Posterior vena cava (tissue), 2 donors: ENCODE measurements around the gene CCDC85A. TPM values are rescaled to one million over a fixed set of nuclear protein-coding genes. Genes with fewer than 3 reads are reported as not detected.

Experiments
- DNase-seq: peaks from one replicate; pipeline ENCODE4 v3.0.0-alpha.2; 2020; ENCODE audit warnings: low spot score
- intact Hi-C, 2 donors: fragments of 100-400 bp; cut with DNase I; formaldehyde crosslinking; loops; one replicate each; pipeline versions ENCODE4 v1.14.1 to v1.14.2; 2022 to 2023
- total RNA-seq, 2 donors: library from RNA; stranded (reverse); fragmentation: NEBNext Ultra II Directional; extraction: Animal tissue kit (Norgen Biotek cat#: 25700); gene quantifications; one replicate each; pipeline ENCODE4 v1.2.1, GENCODE V29; 2021
- donor health status: DM: yes; HTN: yes; CAD: no.
- donor health status: DM: yes; HTN: yes; CAD: no.

Gene CCDC85A
- total RNA-seq, 2 donors from 2014 or later: 2.8 to 3.1 TPM

DNA sequence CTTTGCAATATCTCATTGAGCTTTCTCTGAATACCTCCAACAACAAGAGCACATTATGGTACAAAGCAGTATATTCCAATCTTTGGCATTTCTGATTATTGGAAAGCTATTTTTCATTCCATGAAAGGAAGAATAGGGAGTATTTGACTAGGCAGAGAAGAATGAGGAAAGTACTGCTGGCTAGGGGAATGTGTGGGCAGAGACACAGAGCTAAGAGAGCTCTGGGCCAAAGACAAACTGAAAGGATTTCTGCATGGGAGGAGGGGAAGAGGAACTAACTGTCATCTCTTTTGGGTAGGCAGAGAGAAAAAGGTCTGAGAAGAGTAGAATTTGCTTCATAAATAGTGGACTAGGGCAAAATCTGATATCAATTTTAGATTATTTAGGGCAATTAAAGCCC, 150.8 kb downstream of the CCDC85A start:
- no peak for DNase-seq

DNA sequence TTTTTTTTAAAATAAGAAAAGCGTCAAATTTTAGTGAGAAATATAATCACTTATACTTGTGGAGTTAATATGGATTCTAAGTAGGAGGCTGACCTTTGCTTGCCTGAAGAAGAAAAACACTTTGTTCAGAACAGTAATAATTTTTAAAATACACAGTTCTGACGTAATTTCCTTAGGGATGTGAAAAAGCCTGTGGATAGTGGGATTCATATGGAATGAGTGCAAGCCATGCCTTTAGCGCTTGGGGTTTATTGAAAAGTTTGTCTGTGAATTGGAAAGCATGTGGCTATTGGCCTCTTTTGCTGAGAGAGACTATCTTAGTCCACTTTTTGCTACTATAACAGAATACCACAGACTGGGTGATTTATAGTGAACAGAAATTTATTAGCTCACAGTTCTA, 151.3 kb downstream of the CCDC85A start:
- no peak for DNase-seq
- intact Hi-C loops: no loop called here

More for the DNA sequence above, 150.8 kb downstream of the CCDC85A start:
- intact Hi-C loops: no loop called here

DNA sequence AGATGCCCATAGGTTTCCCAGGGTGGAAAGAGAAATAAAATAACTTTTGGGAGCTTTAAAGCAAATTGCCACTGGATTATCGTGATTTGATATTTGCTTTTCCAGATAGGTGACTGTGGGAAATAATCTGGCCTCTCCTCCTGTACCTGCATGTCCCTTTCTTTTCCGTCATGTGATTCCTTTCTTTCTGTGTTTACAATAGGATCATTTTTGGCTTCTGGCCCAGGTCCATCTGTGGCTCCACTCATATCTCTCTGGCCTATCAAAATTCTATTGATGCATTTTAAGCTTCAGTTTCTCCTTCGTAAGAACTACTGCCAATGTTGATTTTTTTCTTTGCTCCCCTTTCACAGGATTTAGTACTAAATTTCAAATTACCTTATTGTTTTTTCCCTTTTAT, 153.6 kb downstream of the CCDC85A start:
- no peak for DNase-seq
- intact Hi-C loops: no loop called here

DNA sequence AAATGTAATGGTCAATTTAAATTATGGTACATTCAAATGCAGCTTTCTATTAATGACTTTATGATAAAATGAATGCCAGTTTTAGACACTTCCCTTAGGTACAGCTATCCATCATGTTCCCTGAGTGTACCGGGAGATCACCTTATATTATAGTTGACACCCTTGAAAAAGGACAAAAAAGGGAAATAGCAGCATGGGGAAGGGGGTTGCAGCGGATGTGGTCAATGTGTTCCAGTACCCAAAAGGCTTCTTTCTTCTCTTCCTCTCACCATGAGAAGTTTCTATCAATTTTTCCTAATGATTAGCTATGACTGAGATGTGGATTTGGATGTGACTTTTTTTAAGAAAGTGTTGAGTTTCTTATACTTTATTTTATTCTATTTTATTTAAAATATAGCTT, 154.4 kb downstream of the CCDC85A start:
- intact Hi-C loops: no loop called here
- no peak for DNase-seq

DNA sequence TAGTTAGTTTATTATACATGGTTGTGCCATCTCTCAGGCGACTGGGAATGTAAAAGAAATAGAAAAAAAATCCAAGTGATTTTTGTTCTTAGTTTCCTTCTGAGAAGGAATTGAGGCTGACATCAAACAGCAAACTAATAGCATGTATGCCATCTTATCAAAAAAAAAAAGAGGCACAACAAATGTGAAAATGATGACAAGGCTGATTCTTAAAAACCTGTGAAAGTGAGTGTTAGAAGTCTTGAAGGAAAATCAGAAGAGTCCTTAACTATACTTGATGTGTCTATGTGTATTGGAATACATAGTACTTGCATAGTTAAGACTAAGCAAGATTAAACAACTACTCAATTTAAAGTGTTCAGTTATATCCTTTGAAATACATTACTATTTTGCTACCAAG, 161.0 kb downstream of the CCDC85A start:
- intact Hi-C loops: no loop called here
- no peak for DNase-seq

DNA sequence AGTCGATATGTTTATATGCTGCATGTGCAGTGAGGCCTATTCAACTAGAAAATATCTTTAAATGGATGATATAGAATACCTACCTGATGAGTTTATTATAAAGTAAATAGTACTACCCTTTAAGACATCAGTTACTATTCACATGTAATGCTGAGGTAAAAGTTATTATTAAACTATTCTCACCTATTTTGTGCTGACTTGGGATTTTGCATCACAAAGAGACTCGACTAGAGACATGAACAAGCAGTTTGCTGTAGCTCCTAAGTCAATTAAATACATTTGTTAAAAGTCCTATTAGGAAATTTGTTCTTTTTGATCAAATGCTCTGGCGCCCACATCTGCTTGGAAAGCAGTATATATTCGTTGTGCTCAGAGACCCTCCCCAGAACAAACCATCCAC, 164.1 kb downstream of the CCDC85A start:
- no peak for DNase-seq
- intact Hi-C loops: no loop called here

DNA sequence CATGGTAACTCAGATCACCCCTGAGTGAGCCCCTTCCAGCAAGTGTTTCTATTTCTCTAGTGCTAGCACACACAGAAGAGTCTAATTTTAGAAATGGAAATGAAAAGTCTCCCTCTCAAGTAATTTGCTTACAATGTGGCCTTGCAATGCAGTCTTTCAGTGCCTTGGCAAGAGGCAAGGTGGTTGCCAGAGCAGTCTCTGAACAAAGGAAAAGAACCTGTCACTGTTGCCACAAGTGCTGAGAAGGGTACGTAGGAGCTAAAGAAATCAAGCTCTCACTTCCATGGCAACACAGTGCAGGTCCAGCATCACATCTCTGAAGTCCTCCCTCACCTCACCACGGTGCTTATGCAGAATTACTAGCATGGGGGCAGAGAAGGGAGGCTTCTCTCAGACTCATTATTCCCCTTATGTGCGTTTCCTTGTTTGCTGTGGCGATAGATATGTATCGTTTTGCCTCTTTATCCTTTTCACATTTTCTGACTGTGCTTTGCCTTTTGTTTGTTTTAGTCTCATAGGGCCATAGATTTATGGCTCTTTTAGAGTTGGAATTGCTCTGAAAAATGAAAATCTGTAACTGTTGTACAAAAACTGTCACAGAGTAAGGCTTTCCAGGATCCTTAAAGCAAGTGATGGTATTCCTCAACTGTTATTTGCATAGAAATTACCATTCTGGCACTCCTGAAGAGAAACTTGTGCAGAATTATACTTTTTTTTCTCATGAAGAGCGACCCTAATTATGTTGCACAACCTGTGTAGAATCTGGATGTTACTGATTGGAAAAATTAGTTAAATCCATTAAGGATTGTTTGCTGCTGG, 164.8 kb downstream of the CCDC85A start:
- intact Hi-C loops: no loop called here
- no peak for DNase-seq

DNA sequence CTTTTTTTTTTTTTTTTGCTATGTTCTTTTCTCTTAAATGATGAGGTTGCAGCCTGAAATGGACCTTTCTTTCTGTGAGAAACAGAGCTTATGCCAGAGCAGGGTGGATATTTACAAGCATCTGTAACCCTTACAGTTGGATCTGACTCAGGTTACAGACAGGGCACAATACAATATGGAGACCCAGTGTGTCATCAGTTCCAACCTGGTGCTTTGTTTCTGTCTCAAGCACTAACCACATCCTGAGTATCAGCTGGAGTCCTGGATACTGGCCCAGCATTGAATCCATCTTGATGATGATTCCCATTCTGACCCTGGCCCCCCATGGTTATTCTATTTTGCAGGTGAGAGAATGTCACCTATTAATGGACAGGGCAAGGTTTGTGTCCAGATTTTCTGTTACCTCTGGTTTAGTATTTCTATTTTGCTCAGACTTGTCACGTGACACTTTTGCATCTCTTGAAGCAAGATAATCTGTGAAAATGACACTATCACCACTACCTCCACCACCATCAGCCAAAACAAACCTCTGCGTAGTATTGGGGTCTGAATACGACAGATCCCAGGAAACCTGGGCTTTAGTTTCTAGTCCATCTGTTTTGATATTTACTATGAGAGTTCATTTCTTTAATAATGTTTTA, 174.0 kb downstream of the CCDC85A start:
- intact Hi-C loops: no loop called here
- DNase-seq: no peak

DNA sequence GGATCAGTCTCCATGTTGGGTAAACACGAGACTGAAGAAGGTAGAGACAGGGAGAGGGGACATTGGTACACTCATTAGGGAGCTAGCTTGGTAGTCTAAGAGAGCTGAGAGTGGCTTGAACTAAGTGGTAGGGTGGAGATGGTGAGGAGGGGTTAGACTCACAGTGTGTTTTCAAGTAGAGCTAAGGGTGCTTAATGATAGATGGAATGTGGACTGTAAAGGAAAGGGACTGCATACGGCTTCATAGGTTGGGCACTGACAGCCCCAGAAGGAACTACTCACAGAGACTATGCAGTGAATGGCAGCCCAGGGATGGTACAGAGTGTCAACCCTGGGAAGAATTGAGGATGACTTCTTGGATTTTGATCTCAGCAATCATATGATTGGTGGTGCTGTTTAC, 178.1 kb downstream of the CCDC85A start:
- intact Hi-C loops: no loop called here
- DNase-seq: no peak

DNA sequence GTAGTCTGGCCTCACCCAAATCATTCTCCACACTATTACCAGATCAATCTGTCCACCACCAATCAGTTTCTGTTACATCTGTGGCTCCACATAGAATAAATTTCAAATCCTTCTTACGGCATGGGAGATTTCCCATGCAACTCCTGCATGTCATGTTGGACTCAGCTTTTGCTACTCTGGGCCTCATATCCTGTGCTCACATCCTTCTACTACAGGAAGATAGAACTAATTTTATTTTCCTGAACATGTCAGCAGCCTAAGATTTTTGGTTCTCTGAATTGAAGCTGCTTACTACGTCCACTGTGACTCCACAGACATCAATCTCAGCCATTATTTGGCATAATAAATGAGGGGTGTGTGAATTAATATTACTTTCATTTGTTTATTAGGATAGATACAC, 181.1 kb downstream of the CCDC85A start:
- intact Hi-C loops: no loop called here
- DNase-seq: no peak

DNA sequence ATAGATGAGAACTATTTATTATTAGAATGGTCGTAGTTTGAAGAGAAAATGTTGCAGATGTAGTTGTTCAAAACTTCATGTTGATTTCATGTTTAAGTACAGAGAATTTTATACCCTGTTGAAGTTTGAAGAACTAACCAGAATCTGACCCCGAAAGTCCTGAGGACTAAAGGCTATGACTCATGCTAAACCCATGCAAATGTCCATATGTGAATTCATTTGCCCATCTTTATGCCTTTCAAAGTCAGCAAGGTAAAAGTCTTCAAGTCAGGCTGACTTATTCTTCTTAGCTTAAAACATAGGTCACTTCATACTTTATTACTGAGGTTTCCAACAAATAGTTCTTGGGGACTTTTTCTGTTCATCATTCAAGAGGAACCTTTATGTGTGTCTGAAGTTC, 185.5 kb downstream of the CCDC85A start:
- intact Hi-C loops: no loop called here
- no peak for DNase-seq

DNA sequence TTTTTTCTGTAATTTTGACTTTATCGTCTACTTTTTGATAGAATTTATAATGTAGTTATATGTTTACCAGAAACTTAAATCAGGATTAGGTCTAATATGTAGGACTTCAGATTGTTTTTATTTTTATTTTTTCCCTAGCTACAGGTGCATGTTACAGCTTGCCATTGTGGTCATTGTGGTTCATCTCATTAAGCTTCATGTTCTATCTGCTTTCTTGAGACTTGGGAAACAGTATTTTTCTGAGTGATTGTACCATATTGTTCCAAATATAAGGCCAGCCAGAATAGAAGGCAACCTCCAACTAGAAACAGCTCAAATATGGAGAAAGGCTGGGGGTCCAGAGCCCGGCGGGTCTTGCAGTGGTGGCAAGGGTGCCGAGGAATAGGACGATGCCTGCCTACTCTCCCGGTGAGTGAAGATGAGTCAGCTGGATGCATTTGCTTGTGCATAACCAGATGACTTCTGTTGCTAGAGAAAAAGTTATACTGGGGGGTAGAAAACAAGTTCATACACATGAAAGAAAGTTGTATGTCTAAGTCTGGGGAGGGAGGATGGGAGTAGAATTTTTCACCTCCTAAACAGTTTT, 188.4 kb downstream of the CCDC85A start:
- intact Hi-C loops: no loop called here
- DNase-seq: no peak

DNA sequence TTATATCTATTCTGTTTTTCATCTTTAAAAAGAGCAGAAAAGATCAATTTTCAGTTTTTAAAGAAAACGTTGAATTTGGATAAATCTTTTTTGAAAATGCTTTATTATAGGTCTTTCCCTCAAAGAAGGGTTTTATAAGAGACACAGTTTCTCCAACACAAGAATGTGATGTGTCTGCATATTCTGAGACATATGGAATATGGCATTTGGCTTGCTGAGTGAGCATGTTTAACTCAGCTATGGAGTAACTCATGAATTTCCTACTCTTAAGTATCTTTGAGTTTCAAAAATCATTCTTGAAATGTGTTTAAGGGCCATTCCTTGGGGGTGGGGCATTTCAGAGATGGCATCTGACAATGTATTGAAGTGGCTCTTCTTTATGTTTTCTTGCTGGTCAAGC, 191.5 kb downstream of the CCDC85A start:
- DNase-seq: no peak
- intact Hi-C loops: no loop called here

DNA sequence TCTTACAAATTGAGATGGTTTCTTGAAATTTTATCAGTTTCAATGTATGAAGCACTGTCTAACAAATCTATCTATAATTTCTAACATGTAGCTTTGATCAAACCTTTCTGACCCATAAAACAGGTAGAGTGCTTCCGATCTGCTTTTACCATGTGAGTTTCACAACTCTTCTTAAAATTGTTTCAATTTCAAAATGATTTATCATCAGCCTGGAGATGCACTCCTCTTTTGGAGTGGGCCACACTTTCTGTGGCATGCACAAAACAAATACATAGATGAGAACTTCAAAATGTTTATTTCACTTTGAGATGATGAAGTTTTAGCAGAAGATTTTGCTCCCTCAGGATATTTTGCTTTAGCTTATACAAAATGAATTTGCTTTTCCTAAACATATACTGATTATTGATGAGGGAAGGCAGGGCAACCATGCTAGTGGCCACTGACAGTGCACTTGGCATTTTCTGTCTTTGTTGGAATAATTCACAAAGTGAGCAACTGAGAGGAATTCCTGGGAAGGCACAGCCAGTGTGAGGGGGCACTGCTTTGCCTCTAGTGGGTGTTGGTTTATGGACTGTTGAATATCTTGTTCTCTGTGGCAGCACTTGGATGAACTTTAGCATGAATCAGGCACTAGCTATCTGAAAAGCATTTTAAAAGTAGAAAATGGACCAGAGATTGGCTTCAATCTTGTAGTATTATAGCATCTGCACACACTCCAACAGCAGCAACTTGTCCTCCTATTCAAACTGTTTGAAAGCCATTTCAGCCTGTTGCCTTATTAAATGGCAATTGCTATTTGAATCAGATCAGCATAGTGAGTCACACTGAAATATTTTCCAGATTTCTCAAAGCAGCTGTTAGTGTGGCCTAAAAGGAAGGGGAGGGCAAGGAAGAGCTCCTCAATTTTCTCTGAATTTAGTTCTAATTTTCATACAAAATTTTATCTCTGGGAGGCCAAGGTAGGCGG, 193.2 kb downstream of the CCDC85A start:
- intact Hi-C loops: no loop called here
- no peak for DNase-seq

DNA sequence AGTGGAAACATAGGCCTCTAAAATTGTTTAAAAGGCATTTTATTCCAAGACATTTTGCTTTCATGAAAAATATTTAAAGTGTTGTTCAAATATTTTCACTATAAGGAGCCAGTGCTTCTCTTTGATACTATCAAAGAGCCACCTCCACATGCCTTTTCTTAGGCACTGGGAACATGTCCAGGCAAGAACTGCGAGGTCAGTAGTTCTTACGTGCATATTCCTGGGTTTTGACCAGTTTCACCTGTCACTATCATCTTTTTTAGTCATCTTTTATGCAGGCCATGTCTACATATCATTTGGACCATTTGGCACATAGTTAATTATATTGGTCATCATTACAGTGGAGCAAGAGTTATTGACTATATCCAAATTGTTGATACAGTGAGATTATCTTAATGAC, 195.3 kb downstream of the CCDC85A start:
- DNase-seq: no peak
- intact Hi-C loops: no loop called here

DNA sequence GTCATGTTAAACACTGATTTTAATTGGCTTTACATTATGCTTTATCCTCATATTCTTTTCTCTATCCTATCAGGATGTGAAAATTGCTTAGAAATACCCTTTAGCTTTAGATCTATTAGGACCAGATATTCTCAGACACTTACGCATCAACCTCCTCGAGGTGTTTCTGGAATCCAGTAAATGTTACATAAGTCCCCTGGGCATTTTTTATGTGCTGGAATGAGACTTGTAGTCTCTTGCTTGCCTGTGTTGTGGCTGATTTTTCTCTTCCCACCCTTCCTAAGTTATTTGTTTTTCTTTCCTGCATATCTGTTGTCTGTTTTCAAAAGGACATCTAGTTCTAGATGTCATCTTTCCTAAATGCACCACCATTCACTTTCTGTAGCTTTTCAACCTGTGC, 197.1 kb downstream of the CCDC85A start:
- intact Hi-C loops: no loop called here
- no peak for DNase-seq

DNA sequence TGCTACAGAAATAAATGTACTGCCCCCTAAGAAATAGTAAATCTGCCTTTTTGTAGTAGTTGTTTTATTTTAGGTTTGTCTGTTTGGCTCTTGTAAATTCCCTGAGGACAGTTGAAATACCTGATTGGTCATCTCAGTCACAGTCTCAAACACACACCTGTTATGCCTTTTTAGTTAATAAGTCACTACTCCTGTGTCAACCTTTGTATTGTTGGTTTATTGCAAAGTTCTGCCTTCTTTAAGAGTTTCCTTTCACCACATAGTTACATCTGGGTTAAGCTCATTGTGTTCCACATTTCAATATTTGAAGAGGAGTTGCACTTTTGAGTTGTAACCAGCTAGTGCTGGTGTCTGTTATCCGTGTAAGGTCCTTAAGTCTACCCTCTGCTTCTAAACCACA, 198.7 kb downstream of the CCDC85A start:
- intact Hi-C loops: no loop called here
- DNase-seq: no peak

DNA sequence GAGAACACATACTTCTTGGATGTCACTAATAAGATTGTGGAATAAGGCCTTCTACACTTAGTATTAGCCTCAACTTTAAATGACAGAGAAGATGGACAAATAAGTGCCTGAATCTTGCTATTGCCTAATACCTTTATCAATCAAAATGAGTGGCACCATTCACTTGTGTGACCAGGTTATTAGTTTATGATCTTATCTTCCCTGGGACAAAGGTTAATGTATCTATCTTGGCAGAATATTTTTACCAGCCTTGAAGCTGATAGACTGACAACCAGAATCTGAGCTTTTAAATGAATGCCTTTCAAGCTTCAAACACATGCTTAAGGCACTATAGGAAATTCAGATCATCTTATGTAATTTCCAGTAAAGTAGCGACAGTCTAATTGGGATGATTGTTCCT, 202.9 kb downstream of the CCDC85A start:
- intact Hi-C loops: no loop called here

DNA sequence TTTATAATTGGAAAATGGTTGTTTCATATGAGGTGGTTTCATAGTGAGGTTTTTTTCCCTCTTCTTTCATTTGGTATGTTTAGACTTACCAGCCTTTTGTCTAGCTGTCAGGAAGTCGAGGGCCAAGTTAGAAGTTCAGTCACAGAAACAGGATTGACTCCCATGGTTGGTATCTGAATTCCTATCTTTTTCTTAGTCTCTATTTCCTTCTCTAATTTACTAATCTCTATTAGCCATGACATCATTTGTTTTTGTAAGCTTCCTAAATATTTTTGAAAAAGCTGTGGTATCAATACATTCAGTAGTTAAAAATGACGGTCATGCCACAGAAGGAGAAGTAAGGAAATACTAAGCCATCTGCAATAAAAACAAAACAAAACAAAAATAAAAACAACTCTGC, 206.9 kb downstream of the CCDC85A start:
- intact Hi-C loops: no loop called here
- DNase-seq: no peak

More for the DNA sequence above, 202.9 kb downstream of the CCDC85A start:
- DNase-seq: no peak

DNA sequence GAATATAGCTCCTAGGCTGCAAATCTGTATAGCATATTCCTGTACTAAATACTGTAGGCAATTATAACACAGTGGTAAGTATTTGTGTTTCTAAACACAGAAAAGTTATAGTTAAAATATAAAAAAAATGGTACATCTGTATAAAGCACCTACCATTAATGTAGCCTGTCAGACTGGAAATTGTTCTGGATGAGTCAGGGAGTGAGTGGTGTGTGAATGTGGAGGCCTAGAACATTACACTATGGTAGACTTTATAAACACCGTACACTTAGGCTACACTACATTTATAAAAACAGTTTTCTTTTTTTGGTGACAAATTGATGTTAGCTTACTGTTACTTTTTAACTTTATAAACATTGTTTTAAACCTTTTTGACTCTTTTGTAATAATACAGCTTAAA, 226.3 kb downstream of the CCDC85A start:
- no peak for DNase-seq
- intact Hi-C loops: no loop called here
